Brain microvascular endothelial cell (primary cell): Measurements from ENCODE around the gene BTBD9.
A peak's percentile ranks its signal among the peaks of the same experiment; 100 is the strongest.

Experiments used
- DNase-seq: peaks from one replicate; pipeline ENCODE4 v3.0.0-alpha.2; 2020
- H3K27ac ChIP-seq: fragments of 250-450 bp; sonication (Bioruptor Pico); 2 replicates; pipeline ENCODE4 v1.5.1; 2020; ENCODE audit warnings: mild to moderate bottlenecking, moderate library complexity
- H3K27me3 ChIP-seq: fragments of 250-450 bp; sonication (Bioruptor Pico); replicated peaks from 2 replicates; pipeline ENCODE4 v1.5.1; 2020; ENCODE audit warnings: mild to moderate bottlenecking
- H3K36me3 ChIP-seq: fragments of 250-450 bp; sonication (Bioruptor Pico); replicated peaks from 2 replicates; pipeline ENCODE4 v1.5.1; 2020; ENCODE audit warnings: mild to moderate bottlenecking
- H3K4me3 ChIP-seq: 2 replicates; pipeline ENCODE4 v1.5.1; 2011; ENCODE audit warnings: low read depth, mild to moderate bottlenecking, control low read depth, low read length, moderate library complexity
- CTCF ChIP-seq: IDR thresholded peaks from 2 replicates; pipeline ENCODE4 v1.5.1; 2011; ENCODE audit warnings: low read depth, mild to moderate bottlenecking, moderate library complexity, low read length, control low read depth, inconsistent platforms; ENCODE audit errors: missing control alignments
- in situ Hi-C: cut with HindIII; loops from 2 replicates; pipeline ENCODE4 v1.10.0; 2017; ENCODE audit warnings: low sequenced_read_pairs, low pct_ligation_motif_present

Gene BTBD9

GRCh38 chr6:38290133-38290799, 349.5 kb downstream of the BTBD9 start:
- in situ Hi-C loops: no loop called here
- DNase-seq: no peak
- Histone ChIP-seq H3K27ac (no peak overlapping the region), H3K27me3 (no peaks in the 10 kb centered on the region), H3K36me3 (no peaks in the 10 kb centered on the region), H3K4me3 (no peak overlapping the region)
- TF ChIP-seq CTCF: no peak

GRCh38 chr6:38287487-38287886, 352.2 kb downstream of the BTBD9 start:
- H3K36me3 ChIP-seq: no peaks in the 10 kb centered on the region
- no peaks in the 10 kb centered on the region for H3K27me3 ChIP-seq
- TF ChIP-seq CTCF: no peak
- DNase-seq: no peak
- H3K27ac ChIP-seq: no peak overlapping the region
- in situ Hi-C loops: no loop called here
- no peak overlapping the region for H3K4me3 ChIP-seq

GRCh38 chr6:38284802-38285394, 354.8 kb downstream of the BTBD9 start:
- in situ Hi-C loops: no loop called here
- Histone ChIP-seq H3K36me3 (no peaks in the 10 kb centered on the region), H3K4me3 (no peak overlapping the region), H3K27me3 (no peaks in the 10 kb centered on the region), H3K27ac (no peak overlapping the region)
- no peak for DNase-seq
- TF ChIP-seq CTCF: no peak

GRCh38 chr6:38283734-38284362, 355.9 kb downstream of the BTBD9 start:
- Histone ChIP-seq H3K4me3 (no peak overlapping the region), H3K27ac (no peak overlapping the region), H3K27me3 (no peaks in the 10 kb centered on the region), H3K36me3 (no peaks in the 10 kb centered on the region)
- peak; percentile 44 for DNase-seq
- TF ChIP-seq CTCF: no peak
- in situ Hi-C loops: no loop called here

DNA sequence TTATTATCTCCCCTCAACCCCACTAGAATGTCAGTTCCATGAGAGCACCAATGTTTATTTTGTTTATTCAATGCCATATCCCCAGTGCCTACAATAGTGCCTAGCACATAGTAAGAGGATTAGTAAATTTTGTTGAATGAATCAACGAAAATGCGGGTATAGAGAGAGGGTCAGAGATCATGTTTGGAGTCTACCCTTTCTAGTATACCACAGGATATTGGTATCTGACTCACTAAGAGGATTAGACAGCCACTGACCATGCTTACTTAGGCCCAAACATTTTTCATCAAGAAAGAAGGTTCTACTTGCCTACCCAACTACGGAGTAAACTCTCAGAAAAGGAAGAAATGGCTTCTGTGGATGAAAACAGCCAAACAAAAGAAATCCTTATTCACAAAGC, 356.8 kb downstream of the BTBD9 start:
- no peak overlapping the region for H3K4me3 ChIP-seq
- no peaks in the 10 kb centered on the region for H3K27me3 ChIP-seq
- H3K36me3 ChIP-seq: no peaks in the 10 kb centered on the region
- no peak for TF ChIP-seq CTCF
- in situ Hi-C loops: no loop called here
- no peak overlapping the region for H3K27ac ChIP-seq
- DNase-seq: no peak
